ENCODE measurements around the gene TEX35.

Gene TEX35

DNA sequence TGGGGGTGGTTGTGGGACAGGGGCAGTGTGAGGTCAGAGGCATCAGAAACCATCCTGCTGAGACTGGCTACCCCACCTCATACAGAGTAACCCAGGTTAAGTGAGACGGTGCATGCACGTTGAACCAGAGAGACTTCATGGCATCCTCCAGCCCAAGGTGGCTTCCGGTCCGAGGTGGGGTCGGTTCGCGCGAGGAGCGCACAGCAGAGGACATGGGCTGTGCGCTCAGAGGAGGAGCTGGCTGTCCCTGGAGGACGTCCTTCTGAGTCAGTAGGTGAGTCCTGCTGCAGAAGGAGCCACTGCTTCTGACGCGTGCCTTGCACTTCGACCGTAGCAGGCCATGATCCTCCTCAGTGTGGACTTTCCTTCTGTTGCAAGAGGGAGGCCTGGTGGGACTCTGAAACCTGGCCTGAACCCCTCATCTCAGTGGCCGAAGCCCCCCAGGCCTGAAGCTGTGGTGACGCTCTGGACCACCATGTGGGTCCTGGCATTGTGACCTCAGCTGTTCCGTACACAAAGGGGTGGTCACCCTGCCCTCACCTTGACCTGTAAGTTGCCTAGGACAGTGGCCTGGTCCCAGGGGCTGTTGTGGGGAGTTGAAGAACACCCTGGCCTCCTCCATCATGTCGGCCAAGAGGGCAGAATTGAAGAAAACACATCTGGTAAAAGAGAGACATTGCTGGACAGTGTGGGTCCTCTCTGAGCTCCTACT lies at the start of gene TEX35:
TEX35 (plus strand) TSS at position 544 of the 712 bp plus-strand sequence; CDS start at position 624, 80 bp downstream.
- no peak for DNase-seq (ENCODE audit: low read depth in 2 of 2)

- DNase-seq (ENCODE audit: low read depth in 2 of 2): no peak
These were observed 48.8 kb upstream of the TEX35 start for GRCh38 chr1:178464141-178464540.

GRCh38 chr1:178464566-178464965 lies 48.3 kb upstream of the TEX35 start:
- DNase-seq (ENCODE audit: low read depth in 2 of 2): no peak

- DNase-seq (ENCODE audit: low read depth in 2 of 2): no peak
These were observed 47.9 kb upstream of the TEX35 start for GRCh38 chr1:178465011-178465410.

DNA sequence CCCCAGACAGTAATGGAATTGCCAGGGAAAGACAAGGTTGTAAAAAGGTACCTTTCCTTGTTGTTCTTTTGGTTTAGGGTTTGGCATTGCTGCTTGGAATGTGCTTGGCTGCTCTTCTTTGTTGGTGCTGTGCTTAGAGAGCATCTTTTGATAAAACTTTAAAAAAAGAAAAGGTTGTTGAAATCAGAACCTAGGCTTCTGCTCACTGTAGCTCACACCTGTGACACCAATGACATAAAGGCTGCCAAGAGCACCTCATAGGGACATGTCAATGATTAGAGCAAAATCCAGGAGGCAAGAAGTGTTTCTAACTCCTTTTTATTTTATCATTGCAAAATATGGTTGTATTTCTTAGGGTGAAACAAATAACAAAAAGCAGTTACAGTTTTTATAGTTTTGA lies 45.1 kb upstream of the TEX35 start:
- no peak for DNase-seq (ENCODE audit: low read depth in 2 of 2)

DNA sequence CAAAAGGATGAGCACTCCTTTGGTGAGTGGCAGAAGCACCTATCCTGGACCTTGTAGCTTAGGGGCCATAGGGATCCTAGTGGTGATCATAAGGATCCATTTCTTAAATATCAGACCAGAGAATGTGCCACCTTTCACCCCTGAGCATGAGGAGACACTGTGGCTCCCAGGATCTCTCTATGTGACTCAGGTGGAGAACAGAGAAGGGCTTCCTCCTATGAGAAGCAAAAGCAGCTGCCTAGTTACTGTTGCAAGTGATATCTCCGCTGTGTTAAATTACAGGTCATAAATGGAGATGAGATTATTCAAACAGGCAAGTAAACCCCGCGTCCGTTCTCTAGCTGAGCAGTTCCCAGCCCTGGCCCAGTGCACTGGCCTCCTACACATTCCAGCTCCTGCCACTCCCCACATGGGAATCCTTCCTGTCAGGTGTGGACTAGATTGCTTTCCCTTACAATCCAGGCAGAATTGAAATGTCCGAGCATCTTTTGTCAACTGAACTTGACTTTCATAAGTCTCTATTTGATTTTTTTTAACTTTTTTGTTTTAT lies 42.4 kb upstream of the TEX35 start:
- DNase-seq (ENCODE audit: low read depth in 2 of 2): no peak

DNA sequence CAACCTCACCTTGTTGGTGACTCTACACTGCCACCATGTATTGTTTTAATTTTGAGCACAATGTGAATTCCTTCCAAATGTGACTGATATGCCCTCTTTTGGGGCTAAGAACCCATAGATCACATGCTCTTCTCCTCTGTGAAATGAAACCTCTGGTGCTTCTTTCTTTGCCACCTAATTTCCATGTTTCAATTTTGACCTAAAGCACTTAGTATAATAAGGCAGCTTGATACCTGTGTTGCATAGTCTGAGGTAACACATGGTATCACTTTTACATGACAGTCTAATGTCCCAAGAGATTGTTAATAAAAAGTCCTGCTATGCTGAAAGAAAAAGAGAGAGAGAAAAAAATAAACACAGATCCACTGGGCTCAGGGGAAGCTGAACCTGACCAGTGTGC lies 40.4 kb upstream of the TEX35 start:
- DNase-seq (ENCODE audit: low read depth in 2 of 2): no peak

DNA sequence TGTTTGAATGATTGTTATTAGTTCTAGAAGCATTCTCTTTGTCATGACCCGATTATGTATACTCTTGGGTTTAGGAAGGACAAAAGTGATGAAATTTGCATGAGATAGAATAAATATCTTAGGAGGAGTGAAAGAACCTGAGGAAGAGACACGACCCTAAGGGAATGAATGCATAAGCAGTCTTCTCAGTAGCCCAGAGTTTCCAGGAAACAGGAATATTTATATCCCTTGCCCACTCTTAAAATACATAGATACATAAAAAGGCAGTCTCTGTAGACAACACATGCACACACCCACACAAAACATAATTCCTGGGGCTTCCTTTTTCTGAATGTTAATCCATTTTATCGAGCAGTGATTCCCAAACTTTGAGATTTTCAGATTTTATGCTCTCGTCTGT lies 35.5 kb upstream of the TEX35 start:
- no peak for DNase-seq (ENCODE audit: low read depth in 2 of 2)

DNA sequence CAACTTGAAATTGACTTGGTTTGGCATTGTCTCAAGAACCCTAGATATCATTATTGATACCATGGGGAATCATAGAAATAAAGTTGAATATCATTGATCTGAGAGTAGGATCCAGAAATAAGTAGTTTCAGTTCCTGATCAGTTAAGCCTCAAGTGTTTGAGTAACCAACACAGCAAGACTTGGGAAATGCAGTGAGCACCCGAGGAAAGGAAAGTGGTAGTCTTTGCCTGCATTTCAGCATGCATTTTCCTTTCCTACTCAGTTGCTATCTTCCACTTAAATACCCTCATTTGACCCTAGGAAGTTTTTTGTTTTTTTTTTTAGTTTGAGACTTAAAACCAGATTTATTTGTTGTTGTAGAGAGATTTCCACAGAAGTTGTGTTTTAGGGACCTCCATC lies 35.1 kb upstream of the TEX35 start:
- no peak for DNase-seq (ENCODE audit: low read depth in 2 of 2)

DNA sequence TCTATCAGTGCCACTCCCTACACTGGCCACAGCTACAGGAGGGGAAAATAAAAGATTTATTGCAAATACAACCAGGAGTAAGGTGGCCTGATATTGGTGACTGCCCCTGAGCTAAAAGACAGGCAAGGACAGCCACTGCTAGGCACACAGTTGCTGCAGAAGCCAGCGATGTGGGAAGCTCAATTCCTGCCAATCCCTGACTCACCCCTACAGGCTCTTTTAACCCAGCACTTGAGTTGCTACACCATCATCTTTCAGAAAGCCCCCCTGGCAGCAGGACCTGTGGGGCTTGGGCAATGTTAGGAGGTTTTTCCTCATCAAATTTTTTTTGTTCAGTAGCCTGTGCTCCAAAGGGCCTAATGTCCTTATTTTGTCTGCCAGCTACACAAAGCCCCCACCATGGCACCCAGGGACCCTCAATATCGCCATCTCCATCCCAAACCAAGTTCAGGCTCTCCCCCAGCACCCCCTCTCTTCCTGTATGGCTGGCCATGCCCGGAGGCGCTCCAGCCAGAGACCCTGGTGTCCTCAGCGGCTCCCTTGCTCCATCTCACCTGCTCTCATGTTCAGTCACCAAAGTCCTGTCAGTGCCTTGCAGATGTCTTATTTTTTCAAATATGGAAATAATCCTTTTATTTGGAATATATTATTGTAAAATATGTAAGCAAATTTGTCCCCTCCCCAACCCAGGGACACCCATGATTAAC lies 29.5 kb upstream of the TEX35 start:
- no peak for DNase-seq (ENCODE audit: low read depth in 2 of 2)

DNA sequence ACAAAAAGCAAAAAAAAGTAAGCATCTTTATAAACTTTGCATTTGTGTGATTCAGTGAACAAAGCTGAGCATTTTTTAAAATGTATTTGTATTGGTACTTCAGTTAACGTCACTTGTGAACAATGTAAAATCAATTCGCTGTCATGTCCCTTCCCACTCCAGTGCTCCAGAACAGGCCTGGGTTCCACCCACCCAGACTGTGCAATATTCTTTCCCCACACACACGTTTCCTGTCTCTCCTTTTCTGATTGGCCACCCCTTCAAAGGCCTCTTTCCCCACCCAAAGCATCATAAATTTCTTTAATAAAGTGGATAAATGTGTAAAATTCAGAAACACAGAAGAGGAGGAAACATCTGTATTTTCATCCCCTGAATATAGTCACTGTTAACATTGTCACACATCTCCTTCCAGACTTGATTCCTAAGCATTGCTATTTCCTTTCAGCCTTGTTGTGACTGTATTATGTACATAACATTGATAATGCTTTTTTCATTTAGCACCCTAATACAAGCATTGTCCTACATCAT lies 28.1 kb upstream of the TEX35 start:
- no peak for DNase-seq (ENCODE audit: low read depth in 2 of 2)

- no peak for DNase-seq (ENCODE audit: low read depth in 2 of 2)
These were observed 27.3 kb upstream of the TEX35 start for GRCh38 chr1:178485541-178485981.

DNA sequence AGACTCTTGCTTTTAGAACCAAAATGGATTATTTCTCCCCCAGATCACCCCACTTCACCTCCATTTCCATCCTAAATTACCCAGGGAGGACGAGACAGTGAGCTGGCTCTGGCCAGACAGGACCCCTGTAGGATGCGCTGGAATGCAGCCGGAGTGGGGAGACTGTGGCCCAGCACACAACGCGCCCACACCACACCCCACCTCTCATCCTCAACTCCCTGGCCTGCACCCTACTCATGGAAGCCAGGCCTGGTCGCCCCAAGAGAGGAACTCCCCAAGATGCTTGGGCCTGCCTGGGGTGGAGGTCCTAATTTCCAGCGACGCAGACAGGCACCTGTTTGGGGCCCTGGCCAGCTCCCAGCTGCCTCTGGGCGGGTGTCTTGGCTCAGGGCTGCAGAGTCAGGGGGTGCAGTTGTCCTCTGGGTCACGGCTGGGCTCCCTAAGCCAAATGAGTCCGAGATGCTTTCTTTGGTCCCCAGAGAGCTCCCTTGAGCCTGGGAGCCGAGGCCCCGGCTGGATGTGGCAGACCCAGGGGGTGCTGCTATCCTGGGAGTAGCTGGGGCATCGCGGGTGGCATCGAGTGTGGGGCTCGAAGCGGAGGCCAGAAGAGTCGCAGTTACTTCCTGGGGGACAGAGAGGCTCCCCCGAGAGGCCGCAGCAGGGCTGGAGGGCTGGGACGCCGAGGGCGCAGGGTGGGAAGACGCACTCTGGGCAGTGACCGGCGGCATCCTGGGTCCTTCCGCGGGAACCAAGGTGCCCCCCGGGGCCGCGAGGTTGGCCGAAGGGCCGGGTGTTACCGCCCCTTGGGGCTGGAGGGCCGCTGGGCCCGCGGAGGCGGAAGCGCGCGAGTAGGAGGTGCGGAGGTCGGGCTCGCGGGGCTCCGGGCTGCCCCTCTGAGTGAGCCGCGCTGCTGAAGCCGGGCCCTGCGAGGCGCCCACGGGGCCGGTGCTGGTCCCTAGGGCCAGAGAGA lies 26.5 kb upstream of the TEX35 start:
- DNase-seq (ENCODE audit: low read depth in 2 of 2): no peak

GRCh38 chr1:178487070-178487615 lies 25.8 kb upstream of the TEX35 start:
- no peak for DNase-seq (ENCODE audit: low read depth in 2 of 2)

- DNase-seq (ENCODE audit: low read depth in 2 of 2): no peak
These were observed 24.5 kb upstream of the TEX35 start for GRCh38 chr1:178488393-178488792.

DNA sequence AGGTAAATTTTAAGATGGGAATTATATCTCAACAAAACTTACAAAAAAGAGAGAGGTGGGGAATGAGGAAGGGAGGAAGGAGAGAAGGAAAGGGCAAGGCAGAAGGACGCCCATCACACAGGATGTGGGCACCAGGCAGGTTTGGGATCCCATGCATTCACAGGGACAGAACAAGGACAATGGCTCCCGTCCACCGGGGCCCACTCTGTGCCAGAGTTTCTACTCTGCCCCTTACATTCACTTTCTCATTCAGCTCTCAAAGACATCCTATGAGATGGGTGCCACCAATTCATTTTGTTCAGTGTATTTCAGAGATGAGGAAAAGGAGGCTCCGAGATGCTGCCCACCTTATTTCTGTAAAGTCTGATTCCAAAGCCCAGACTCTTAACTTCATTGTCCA lies 23.5 kb upstream of the TEX35 start:
- no peak for DNase-seq (ENCODE audit: low read depth in 2 of 2)

DNA sequence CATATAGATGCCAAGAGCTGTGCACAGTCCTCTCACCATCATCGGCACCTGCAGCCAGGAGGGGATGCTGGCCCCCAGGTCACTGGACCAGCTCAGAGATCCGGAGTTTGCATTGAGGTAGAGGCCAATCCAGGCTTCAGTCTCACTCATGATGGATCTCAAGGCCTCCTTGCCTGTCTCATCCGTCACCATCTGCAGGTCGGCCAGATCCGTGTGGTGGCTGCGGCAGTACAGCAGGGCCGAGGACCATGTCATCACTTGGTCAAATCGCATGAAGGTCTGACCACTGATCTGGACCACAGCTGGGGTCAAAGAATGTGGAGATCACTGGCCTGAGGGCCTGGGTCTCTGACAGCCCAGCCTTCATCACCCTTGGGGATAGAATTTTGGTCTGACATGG lies 22.8 kb upstream of the TEX35 start:
- no peak for DNase-seq (ENCODE audit: low read depth in 2 of 2)

DNA sequence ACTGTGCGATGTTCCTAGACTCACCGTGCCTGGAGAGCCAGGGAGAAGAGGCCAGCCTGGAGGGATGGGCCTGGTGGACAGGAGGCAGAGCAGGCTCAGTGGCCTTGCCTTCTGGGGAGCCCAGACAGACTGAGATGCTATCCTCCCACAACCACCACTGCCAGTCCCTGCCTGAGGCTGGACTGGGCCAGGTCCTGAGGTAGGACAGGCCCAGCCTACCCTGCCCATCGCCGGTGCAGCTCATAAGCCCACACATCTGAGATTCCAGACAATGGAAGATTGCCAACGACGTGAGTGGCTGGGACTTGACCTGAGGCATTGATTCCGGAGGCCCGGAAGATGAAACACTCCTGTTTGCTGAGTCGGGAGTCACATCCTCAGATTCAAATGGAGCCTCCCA lies 21.9 kb upstream of the TEX35 start:
- DNase-seq (ENCODE audit: low read depth in 2 of 2): no peak

DNA sequence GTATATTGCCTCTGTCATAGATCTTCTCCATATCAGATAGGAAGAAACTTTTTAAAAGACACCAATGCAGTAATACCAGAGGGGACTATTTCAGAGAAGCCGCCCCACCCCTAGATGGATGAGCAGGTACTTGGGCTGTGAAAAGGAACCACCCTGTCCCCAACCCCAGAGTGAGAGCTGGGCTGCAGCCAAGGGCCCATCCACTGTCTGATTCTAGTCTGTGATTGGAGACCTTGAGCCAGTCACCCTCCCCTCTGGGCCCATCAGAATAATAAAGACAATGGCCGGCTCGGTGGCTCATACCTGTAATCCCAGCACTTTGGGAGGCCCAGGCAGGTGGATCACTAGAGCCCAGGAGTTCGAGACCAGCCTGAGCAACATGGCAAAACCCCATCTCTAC lies 21.2 kb upstream of the TEX35 start:
- no peak for DNase-seq (ENCODE audit: low read depth in 2 of 2)

DNA sequence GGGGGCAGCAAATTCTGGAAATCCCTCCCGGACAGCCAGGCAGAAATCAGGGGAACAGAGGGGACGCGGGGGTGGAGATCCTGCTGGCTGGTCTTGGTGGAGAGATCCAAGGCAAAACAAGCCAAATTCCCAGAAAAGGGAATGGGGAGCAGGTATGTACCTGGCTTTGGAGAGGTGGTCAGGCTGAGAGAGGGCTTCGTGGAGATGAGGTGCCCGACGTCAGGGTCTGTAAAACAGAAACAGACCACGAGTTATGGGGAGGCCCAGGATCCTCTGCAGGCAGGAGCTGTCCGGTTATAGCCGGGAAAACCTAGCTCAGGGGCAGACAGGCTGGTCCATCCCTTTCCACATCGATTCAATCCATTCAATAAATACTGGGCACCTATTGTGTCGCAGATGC lies 20.6 kb upstream of the TEX35 start:
- no peak for DNase-seq (ENCODE audit: low read depth in 2 of 2)

GRCh38 chr1:178493301-178493741 lies 19.6 kb upstream of the TEX35 start:
- no peak for DNase-seq (ENCODE audit: low read depth in 2 of 2)
